ENCODE results near the gene CORO2B.
A peak's percentile ranks its signal among the peaks of the same experiment; 100 is the strongest.

CORO2B gene

GRCh38 chr15:68650901-68651709 lies 72.3 kb downstream of the CORO2B start:
- no peak for DNase-seq (ENCODE audit: low read depth)

DNA sequence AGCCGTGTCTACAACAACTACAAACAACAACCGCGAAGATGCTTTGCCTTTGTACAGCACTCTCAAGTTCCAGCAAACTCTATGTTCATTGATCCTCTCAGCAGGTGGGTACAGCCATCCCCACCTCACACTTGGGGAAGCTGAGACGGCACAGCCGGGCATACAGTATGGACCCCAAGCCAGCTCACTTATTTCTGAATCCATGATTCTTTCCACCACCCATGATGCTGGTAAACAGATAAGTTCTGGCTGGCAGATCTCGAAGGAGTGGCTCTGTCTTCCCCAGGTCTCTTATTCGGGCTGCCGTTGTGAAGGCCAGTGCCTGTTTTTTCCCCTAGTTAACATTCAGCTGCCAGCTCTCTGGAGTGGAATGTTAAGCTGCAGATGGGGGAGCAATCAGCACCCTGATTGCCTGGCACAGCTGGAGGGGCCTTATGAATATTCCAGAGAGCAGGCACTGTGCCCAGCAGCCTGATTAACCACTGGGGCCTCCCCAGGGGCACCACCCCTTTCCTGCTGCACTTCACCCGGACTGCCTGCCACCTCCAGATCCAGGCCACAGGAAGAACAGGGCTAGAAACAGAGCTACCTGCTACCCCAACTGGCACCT lies 73.2 kb downstream of the CORO2B start:
- DNase-seq (ENCODE audit: low read depth): peak; percentile 53

DNA sequence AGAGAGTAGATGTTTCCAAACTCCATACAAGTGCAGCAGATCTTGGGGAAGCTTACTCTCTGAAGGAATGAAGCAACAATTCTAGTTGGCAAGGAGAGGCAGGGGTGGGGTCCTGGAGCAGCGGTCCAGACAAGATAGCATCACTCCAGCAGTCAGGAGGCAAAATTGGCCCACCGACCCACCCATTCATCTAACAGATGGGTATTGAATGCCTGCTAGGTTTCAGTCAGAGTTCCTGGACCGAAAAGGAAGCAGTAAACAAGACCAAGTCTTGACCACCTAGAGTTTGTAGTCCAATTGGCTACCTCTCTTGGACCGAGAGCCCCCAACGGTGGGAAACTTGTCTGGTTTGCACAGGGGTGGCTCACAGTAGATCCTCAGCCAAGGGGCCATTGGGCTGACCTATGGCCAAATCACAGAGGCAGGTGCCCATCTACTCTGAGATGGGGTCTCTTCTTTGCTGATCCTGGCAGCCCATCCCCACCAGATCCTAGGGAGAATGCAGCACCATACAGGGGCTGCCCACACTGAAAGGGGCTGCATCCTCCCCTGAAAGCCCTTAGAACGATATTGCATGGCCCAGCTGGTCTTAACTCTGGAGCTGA lies 74.3 kb downstream of the CORO2B start:
- no peak for DNase-seq (ENCODE audit: low read depth)

DNA sequence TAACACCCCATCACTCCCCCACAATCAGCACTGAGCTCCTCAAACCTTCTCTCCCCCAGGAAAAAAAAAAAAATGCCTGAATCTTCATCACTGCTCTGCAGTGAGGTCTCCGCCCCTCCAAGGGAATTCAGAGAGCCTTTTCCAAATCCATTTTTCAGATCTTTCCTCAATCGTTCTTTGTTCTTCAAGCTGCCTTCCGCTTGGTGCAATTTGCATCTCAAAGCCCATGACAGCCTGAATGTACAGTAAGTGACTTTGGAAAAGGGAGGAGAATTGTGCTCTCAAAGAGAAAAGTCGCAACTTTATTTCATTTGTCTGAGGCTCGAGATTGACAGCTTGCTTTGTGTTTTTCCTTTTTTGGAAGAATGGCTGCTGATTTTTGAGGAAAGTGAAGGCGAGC lies 75.0 kb downstream of the CORO2B start:
- no peak for DNase-seq (ENCODE audit: low read depth)

DNA sequence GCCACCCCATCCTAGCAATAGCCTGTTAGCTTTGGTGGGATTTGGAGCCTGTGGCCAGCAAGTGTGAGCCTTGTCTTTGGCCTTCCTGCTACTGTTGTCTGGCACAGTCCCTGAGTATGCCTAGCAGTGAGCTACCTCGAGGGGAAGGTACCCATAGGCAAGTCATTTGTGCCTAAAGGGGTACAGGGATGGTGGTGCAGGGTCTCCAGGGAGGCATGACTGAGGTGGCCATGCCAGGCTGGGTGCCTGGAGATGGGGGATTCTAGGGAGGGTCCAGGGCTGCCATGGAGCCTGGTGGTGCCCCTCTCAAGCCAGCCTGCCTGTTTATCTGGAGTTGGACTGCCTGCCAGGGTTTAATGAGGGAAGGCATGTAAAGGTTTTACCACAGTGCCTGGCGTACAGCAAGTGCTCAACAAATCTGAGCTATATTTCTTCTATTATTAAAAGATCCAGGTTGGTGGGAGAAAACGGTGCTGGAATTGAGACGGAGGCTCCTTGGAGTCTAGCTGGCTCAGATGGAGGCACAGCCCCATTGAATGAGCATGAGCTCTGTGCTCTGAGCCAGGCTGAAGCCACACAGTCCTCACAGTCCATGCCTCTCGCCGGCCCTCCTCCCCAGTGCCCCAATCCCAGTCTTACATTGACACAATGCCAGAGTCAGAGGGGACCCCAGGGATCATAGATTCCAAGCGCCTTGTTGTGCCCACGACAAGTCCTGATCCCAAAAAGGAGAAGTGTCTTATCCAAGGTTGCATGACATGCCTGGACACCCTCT lies 76.2 kb downstream of the CORO2B start:
- DNase-seq (ENCODE audit: low read depth): no peak

DNA sequence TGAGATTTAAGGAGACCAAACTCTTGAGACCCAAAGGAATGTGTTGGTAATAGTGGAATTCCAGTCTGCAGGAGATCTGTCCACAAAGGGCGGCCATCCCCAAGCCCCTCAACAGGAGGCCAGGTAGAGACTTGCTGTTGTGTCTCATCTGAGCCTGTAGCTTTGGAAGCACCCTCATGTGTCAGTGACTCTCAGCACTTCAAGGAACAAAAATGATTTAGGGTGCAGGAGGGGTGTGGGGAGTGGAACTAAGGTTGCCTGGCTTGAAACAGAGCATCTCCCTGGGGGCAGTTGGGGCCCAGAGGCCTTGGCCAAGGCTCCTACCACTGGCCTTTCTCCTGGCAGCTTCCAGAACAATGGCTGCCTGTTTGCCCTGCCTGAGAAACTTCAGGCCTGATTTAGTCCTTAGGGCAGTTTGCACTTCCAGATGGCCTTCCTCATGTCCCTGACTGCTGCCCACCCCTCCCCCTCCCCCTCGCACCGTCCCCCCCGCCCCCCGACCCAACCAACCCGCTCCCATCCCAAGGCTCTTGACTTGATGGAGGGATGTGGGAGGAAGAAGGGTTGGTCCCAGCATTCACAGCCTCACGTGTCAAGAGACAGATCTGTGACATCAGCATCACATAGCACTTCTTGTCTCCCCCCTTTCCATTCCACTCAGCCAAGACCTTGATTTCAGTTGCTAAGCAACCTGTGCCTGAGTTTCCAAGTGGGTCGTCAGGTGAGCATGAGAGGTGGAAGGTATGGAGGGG lies 77.1 kb downstream of the CORO2B start:
- DNase-seq (ENCODE audit: low read depth): no peak

- DNase-seq (ENCODE audit: low read depth): no peak
Observed at GRCh38 chr15:68656438-68656739, 77.6 kb downstream of the CORO2B start.

GRCh38 chr15:68658151-68658550 lies 79.4 kb downstream of the CORO2B start:
- no peak for DNase-seq (ENCODE audit: low read depth)

DNA sequence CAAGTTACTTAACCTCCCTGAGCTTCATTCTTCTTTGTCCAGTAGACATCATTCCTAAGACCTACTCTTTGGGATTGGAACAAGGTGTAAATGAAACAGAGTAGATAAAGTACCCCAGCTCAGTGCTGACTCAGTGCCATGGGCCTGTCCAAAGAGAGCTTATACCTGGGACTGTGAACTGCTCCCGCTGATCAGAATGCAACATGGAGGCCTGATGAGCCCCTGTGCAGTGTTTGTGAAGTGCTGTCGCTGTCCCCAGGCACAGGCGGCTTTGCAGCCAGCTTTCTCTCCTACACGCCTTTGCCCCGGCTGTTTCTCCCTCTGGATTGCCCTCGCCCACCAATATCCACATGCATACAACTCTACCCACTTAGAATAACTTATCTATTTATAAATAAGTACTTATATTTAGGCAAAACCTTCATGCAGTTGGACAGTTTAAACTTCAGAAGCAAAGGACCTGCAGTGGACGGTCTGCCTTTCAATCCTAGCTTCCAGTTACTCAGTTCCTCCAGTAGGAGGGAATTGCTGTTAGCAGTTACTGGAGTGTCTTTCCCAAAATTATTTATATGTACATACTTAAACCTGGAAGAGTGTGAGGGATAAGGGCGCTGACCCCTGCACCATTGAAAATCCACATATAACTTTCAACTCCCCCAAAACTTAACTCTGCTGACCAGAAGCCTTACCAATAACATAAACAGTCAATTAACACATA lies 80.0 kb downstream of the CORO2B start:
- no peak for DNase-seq (ENCODE audit: low read depth)

GRCh38 chr15:68663526-68663925 lies 84.7 kb downstream of the CORO2B start:
- DNase-seq (ENCODE audit: low read depth): no peak

- no peak for DNase-seq (ENCODE audit: low read depth)
Observed at GRCh38 chr15:68666120-68666811, 87.5 kb downstream of the CORO2B start.

- no peak for DNase-seq (ENCODE audit: low read depth)
Observed at GRCh38 chr15:68666812-68667450, 88.1 kb downstream of the CORO2B start.

DNA sequence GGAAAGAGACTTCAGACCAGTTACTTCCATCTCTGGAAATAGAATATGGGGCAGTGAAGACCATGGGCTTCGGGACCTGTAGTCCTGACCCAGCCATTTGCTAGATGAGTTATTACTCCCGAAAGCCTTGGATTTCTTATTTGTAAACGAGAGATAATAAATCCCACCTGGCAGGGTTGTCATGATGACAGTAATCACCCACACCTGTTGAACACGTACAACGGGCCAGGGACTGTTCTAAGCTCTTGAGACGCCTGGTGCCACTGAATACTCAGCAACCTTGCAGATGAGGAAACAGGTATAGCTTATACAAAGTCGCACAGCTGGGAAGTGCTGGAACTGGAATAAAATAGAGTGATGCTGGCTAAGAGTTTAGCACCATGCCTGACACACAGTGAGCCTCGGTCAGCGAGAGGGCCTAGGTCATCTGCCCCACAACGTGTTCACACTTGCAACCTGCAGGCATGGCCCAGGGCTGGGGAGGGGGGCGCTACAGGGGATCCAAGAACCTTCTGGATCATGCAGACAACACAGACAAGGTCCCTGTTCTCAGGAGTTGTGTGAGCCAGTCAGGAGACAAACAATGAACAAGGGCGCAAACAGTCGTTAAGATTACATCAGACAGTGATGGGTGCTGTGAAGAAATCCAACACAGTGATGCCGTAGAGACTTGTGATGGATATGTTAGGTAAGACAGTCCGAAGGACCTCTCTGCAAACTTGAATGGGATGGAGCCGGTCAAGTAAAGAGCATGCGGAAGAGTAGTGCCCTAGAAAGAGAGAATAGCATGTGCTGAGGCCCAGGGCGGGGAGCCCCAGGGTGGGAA lies 89.2 kb downstream of the CORO2B start:
- DNase-seq (ENCODE audit: low read depth): no peak

DNA sequence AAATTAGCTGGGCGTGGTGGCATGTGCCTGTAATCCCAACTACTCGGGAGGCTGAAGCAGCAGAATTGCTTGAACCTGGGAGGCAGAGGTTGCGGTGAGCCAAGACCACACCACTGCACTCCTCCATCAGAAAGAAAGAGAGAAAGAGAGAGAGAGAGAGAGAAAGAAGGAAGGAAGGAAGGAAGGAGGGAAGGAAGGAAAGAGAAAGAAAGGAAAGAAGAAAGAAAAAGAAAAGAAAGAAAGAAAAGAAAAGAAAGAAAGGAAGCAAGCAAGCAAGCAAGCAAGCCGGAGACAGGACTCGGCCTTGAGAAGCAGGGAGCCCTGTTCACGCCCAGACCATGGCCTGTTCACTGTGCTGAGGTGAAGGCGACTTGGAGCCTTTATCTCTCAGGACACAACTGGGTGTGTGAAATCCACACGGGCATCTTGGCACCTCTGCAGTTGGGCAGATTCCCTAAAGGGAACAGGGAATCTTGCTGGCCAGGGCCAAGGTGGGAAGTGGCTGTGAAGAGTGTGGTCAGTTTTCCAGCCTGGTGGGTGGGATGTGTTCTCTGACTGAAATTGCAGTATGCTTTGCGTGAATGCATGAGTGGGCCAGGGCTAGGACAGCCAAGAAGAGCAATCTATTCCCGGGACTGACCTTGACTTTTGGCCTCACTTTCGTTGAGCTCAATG lies 90.3 kb downstream of the CORO2B start:
- DNase-seq (ENCODE audit: low read depth): no peak

DNA sequence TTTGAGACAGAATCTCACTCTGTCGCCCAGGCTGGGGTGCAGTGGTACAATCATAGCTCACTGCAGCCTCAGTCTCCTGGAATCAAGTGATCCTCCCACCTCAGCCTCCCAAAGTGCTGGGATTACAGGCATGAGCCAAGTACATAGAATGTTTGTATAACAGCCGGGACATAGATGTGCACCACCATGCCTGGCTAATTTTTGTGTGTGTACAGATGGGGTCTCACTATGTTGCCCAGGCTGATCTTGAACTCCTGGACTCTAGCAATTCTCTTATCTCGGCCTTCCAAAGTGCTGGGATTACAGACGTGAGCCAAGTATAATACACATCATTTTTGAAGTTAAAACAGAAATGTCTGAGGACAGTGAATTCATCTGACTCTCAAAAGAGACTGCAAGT lies 93.5 kb downstream of the CORO2B start:
- DNase-seq (ENCODE audit: low read depth): no peak

GRCh38 chr15:68672781-68673205 lies 94.0 kb downstream of the CORO2B start:
- no peak for DNase-seq (ENCODE audit: low read depth)

DNA sequence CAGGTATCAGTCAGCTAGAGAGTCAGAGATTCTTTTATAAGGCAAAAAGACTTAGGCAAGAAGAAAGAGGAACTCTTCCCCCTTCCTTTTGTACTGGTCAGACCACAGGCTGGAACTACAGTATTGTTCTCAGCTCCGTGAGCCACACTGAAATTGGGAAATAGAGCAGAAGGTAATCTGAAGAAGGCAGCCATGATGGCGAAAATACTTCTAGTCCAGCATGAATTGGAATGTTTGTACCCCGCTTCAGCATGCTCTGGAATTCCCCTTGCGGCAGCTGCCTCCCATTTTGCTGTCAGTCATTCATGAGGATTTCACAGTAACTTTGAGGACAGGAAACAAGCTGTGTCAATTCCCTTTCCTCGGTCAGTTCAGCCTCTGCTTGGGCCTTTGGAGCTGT lies 96.2 kb downstream of the CORO2B start:
- no peak for DNase-seq (ENCODE audit: low read depth)

GRCh38 chr15:68676011-68676605 lies 97.3 kb downstream of the CORO2B start:
- peak; percentile 21 for DNase-seq (ENCODE audit: low read depth)

Data from amniotic epithelial cell (primary cell).